Right lobe of liver (tissue), 4 donors: ENCODE results near the gene EPN3.

Experiments
- POLR2A ChIP-seq: fragments of 450-650 bp; IDR thresholded peaks from one replicate; pipeline ENCODE4 v1.6.1; 2017; ENCODE audit warnings: antibody characterized with exemption, mild to moderate bottlenecking
- TF ChIP-seq, protein P1 (sequence below), 4 donors: fragments of 200-600 bp in 3 of 4; fragments of 450-650 bp in 1 of 4; IDR thresholded peaks; one replicate each; pipeline versions ENCODE4 v1.5.1 to v1.8.0; 2016 to 2022; ENCODE audit warnings: antibody characterized with exemption in 4 of 4, mild to moderate bottlenecking in 2 of 4
- donor health status: DM: no; HTN: no; CAD: no.
- donor health status: DM: no; HTN: no; CAD: no.
- donor health status: DM: no; HTN: yes; CAD: no.

DNA sequence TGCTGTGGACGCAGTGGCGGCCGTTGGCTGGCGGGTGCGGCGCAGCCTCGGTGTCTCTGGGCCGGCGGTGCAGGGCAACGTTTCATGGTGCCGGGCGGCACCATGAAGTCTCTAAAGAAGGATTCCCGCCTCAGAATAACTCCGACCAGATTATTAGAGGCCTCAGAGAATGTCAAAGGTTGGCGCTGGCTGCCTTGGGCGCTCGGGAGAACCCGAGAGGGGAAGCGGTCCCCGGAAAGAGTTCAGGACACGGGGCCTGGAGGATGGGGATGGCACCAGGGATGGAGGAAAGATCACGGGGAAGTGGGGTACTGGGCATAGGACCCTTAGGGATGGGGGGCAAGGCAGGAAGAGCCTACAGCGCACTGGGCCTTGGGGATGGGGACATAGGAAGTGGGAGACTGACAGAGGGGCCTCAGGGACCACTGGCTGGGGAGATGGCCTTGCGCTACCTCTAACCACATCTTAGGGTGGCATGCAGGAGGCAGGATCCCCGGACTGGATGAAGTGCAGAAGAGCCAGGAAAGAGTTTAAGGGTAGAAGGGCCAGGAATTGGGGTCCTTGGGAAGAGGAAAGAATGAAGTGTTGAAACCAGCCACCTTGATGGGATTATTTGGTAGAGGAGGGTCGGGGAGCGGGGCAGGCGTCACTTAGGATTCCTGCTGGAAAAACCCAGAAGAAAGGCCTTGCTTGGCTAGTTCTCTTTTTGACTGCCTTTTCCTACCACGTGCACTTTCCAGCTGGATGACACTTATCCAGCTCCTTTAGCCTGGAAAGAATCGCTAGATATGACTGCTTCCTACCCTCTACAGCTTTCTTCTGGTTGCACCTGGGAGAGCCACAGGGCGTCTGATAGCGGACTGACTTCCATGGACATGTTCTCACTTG lies 23.7 kb upstream of the EPN3 start:
- TF ChIP-seq, protein P1, sequence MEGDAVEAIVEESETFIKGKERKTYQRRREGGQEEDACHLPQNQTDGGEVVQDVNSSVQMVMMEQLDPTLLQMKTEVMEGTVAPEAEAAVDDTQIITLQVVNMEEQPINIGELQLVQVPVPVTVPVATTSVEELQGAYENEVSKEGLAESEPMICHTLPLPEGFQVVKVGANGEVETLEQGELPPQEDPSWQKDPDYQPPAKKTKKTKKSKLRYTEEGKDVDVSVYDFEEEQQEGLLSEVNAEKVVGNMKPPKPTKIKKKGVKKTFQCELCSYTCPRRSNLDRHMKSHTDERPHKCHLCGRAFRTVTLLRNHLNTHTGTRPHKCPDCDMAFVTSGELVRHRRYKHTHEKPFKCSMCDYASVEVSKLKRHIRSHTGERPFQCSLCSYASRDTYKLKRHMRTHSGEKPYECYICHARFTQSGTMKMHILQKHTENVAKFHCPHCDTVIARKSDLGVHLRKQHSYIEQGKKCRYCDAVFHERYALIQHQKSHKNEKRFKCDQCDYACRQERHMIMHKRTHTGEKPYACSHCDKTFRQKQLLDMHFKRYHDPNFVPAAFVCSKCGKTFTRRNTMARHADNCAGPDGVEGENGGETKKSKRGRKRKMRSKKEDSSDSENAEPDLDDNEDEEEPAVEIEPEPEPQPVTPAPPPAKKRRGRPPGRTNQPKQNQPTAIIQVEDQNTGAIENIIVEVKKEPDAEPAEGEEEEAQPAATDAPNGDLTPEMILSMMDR (IDR thresholded peaks at IDR 0.05): no peak
- no peak for TF ChIP-seq POLR2A
